GM12864 (cell line): Measurements from ENCODE around the gene BORCS6.
A peak's percentile ranks its signal among the peaks of the same experiment; 100 is the strongest.

ENCODE experiments used
- DNase-seq: peaks from one replicate; pipeline ENCODE4 v3.0.0-alpha.2; 2011; ENCODE audit warnings: low read depth
- H3K4me3 ChIP-seq: 2 replicates; pipeline ENCODE4 v1.5.1; 2011; ENCODE audit warnings: mild to moderate bottlenecking, low read depth, low read length, control low read depth
- TF ChIP-seq, protein P1 (sequence below): IDR thresholded peaks from 2 replicates; pipeline ENCODE4 v1.5.1; 2011; ENCODE audit warnings: low read depth, mild to moderate bottlenecking, moderate library complexity, low read length, control low read depth, inconsistent platforms; ENCODE audit errors: missing control alignments

Gene BORCS6

DNA sequence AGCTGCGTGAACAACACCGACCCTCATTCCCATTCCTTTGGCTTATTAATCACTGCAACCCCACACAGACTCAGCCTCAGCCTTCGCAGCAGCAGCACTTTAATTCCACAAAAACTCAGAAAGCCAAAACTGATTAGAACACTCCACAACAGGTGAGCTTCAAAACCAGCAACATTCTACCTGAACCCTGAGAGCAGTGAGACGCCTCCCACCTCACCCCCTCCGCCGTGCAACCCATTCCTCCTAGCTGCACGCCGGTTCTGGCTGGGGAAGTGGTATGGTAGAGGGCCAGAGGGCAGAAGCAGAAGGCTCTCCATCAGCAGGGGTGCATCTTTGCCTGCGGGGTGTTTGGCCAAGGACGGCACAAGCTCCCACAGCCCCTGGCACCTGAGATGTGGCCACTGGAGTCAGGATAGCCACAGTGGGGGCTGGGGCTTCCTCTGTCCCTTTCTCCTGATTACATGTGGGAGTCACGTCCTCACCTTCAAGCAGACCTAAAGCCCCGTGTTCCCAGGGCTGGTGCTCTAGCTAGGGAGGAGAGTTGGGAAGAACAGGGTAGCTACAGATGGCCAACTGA is 1.6 kb downstream of the BORCS6 start:
- TF ChIP-seq, protein P1, sequence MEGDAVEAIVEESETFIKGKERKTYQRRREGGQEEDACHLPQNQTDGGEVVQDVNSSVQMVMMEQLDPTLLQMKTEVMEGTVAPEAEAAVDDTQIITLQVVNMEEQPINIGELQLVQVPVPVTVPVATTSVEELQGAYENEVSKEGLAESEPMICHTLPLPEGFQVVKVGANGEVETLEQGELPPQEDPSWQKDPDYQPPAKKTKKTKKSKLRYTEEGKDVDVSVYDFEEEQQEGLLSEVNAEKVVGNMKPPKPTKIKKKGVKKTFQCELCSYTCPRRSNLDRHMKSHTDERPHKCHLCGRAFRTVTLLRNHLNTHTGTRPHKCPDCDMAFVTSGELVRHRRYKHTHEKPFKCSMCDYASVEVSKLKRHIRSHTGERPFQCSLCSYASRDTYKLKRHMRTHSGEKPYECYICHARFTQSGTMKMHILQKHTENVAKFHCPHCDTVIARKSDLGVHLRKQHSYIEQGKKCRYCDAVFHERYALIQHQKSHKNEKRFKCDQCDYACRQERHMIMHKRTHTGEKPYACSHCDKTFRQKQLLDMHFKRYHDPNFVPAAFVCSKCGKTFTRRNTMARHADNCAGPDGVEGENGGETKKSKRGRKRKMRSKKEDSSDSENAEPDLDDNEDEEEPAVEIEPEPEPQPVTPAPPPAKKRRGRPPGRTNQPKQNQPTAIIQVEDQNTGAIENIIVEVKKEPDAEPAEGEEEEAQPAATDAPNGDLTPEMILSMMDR: no peak
- no peak for DNase-seq
- peak overlapping the region; percentile 84 for H3K4me3 ChIP-seq

DNA sequence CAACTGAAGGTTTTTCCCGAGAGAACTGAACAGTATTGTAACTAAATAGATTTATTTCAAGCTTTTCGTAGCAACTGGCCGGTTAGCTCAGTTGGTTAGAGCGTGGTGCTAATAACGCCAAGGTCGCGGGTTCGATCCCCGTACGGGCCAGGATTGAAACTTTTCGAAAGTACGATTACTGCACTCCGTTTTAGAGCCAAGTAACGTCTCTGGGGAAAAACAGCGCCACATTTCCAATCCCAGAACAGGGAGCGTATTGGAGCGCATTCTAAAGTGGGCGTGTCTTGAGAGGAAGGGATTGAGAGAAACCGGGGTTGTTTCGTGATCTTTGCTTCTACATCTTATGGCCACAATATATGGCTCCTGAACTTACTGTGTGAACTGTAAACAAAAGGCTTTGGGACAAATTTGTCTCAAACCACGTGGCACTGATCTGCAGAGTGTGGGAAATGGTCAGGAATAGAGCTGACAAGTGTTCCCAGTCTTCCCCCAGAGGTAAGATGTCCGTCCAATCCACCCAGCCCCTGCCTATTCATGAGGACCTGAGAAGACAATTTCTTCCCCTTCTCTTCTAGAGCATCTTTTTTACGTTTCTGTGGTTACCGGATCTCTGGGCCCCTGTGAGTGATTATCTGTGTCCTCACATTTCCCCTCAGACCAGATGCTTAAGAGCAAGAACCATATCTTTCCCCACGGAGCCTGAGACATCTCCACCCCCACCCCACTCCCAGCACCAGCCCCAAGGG is 2.3 kb downstream of the BORCS6 start:
- peak overlapping the region; percentile 84 for H3K4me3 ChIP-seq
- TF ChIP-seq, protein P1: no peak
- DNase-seq: peak; percentile 97

DNA sequence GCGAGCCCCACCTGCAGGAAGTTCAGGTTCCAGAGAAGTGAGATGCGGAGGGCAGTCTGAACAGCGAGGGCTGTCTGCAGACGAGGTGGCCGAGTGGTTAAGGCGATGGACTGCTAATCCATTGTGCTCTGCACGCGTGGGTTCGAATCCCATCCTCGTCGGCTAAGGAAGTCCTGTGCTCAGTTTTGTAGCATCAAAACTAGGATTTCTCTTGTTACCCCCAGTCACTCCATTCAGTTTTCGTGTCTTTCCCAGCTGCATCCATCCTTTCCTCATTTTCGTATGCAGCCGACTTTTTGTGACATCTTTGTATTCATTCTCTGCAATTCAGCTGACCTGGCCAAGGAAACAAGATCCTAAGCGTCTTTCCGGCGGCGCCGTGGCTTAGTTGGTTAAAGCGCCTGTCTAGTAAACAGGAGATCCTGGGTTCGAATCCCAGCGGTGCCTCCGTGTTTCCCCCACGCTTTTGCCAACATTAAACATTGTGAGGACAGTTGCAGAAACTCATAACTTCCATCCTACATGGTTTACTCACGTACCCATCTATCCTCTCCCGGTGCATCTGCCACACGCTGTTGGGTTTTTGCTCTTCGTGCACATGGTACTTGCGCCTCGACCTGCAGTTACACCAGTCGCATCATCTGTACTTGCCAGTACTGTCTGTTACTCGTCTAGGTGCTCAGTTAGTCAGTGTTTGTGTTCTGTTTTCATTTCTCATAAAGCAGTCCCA is 3.0 kb downstream of the BORCS6 start:
- TF ChIP-seq, protein P1: peak; percentile 35
- H3K4me3 ChIP-seq: peak overlapping the region; percentile 80
- peak; percentile 91 for DNase-seq

DNA sequence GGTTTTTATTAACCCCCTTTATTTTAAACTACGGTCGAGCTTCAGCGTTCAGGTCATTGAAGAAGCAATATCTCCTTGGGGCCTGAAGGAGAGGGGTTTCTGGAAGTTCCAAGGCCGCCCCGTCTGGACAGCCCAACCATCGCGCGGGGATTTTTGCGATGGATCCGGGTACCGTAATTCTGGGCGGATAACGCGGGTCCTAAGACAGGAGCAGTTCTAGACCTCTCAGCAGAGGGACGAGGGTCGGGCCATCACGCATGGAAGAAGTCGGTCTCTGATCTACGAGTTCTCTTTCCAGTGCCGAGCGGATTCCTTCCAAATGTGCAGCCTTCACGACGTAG is 3.6 kb downstream of the BORCS6 start:
- H3K4me3 ChIP-seq: peak overlapping the region; percentile 80
- no peak for DNase-seq
- TF ChIP-seq, protein P1: no peak

DNA sequence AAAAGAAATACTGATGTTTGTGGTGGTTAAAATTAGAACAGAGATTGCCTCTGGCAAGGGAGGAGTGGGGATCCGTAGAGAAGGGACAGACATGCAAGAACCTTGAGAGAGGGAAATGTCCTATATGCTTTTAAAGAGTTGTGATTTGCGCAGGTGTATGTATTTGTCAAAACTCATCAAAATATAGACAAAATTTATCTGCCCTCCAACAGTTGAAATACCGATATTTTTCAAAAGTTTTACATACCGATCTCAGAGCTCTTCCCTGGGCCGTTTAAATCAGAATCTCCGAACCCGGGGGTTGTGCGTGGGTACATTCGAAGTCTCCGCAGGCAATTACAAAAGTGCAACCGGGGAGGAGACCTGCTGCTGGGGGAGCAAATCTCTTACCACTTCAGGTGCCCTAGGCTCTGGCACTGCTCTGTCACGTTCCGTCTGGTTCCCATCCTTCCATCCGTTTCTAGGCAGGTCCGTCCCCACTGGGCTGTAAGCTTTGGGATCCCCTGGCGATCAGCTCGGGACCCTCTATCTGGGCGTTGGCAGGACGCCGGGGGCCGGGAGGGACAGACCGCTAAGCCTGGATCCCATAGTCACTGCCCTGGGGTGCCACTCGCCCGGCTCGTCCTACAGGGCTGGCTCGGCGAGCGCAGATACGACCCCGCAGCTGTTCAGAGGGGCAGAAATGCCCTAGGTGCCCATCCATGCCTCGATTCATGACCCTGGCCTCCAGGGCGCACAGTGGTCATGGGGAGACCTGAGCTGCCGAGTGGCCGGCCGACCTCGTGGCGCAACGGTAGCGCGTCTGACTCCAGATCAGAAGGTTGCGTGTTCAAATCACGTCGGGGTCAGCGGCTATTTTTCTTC is 4.2 kb downstream of the BORCS6 start:
- H3K4me3 ChIP-seq: peak overlapping the region; percentile 80
- TF ChIP-seq, protein P1: no peak
- no peak for DNase-seq

DNA sequence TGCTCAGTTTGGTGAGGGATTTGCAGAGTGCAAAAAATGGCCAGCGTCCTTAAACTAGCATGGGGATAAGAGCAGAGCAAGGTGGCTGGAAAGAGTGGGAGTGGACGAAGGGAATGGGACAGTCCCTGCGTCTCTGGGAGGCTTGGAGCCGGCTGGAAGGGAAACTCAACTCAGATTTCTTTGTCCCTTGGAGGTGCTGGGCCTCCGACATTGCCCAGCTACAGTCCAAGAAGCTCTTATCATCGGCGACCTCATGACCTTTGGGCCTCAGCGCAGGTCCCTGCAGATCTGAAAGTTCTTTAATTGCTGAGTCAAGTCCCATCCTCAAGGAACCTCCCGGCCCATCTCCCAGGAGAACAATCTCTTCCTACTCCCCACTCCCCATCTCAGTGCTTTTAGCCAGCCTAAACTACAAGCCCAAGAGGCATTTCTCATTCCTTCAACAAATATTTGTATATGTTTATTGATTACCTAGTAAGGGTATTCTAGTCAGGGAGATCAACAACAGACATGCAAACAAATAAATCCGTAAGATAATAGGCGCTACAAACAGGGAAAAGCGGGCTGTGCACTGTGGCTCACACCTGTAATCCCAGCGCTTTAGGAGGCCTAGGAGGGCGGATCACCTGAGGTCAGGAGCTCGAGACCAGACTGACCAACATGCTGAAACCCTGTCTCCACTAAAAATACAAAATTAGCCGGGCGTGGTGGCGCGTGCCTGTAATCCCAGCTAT is 12.8 kb downstream of the BORCS6 start:
- TF ChIP-seq, protein P1: no peak
- H3K4me3 ChIP-seq: peak overlapping the region; percentile 73; the same call in 1 of the 2 replicates
- no peak for DNase-seq
